Astrocyte of the spinal cord (primary cell): Measurements from ENCODE around the gene LASP1NB.

Source experiments
- DNase-seq: peaks from one replicate; pipeline ENCODE4 v3.0.0; 2011; ENCODE audit warnings: low read depth, low spot score
- H3K4me3 ChIP-seq: 2 replicates; pipeline ENCODE4 v1.5.1; 2011; ENCODE audit warnings: low read depth, mild to moderate bottlenecking, low read length, moderate library complexity
- CTCF ChIP-seq: IDR thresholded peaks from 2 replicates; pipeline ENCODE4 v1.5.1; 2012; ENCODE audit warnings: low read depth, mild to moderate bottlenecking, low read length, inconsistent platforms
- in situ Hi-C: cut with HindIII; loops from 2 replicates; pipeline ENCODE4 v1.10.0; 2017; ENCODE audit warnings: low sequenced_read_pairs

The LASP1NB gene

GRCh38 chr17:38925263-38925995 is at the start of gene LASP1NB:
TSS of gene LASP1NB (plus strand) at chr17:38925614.
- DNase-seq: peak; percentile 42
- no peak for TF ChIP-seq CTCF
- in situ Hi-C loops: no loop called here
- peak within 1 kb of the TSS; percentile 22 for H3K4me3 ChIP-seq

- TF ChIP-seq CTCF: no peak
- in situ Hi-C loops: no loop called here
- no peak for DNase-seq
- no peak overlapping the region for H3K4me3 ChIP-seq
Observed at GRCh38 chr17:38877130-38877851, 48.1 kb upstream of the LASP1NB start.

GRCh38 chr17:38879878-38880665 is 45.3 kb upstream of the LASP1NB start:
- TF ChIP-seq CTCF: no peak
- in situ Hi-C loops: no loop called here
- peak; percentile 82 for DNase-seq
- no peak overlapping the region for H3K4me3 ChIP-seq

- no peak overlapping the region for H3K4me3 ChIP-seq
- DNase-seq: peak; percentile 75
- no peak for TF ChIP-seq CTCF
- in situ Hi-C loops: no loop called here
Observed at GRCh38 chr17:38881600-38882191, 43.7 kb upstream of the LASP1NB start.

- TF ChIP-seq CTCF: no peak
- in situ Hi-C loops: no loop called here
- no peak for DNase-seq
- no peak overlapping the region for H3K4me3 ChIP-seq
Observed at GRCh38 chr17:38882870-38883269, 42.5 kb upstream of the LASP1NB start.
